GM12873 (cell line): Measurements from ENCODE around the gene CHAF1B.

Experiments used
- CTCF ChIP-seq: IDR thresholded peaks from 2 replicates; pipeline ENCODE4 v1.5.1; 2012; ENCODE audit warnings: low read depth, mild to moderate bottlenecking, moderate library complexity, low read length, control low read depth; ENCODE audit not compliant: insufficient read depth; ENCODE audit errors: missing control alignments

Gene CHAF1B

GRCh38 chr21:36466061-36466511, 80.9 kb downstream of the CHAF1B start:
- TF ChIP-seq CTCF = no peak
